Measurements from ENCODE around the gene TRIM22.

Gene TRIM22

GRCh38 chr11:5749836-5750235 is 60.2 kb downstream of the TRIM22 start:
- DNase-seq: no peak

GRCh38 chr11:5753943-5754342 is 64.4 kb downstream of the TRIM22 start, which contains the start of gene OR52N4:
Gene OR52N4, plus strand, starts transcription at chr11:5754243. Its CDS starts 498 bp downstream, at chr11:5754741.
- no peak for DNase-seq
